DOHH2 (cell line): ENCODE results near the gene CAPN11.

Experiments used
- H3F3A ChIP-seq: fragments of 200-600 bp; sonication (generic), shearing (Covaris generic); 2 replicates; pipeline ENCODE4 v1.6.0; 2016; ENCODE audit warnings: antibody characterized with exemption, mild to moderate bottlenecking; ENCODE audit not compliant: control insufficient read depth, insufficient read depth
- H3K27ac ChIP-seq: fragments of 200-600 bp; sonication (generic); 2 replicates; pipeline ENCODE4 v1.5.1; 2014; ENCODE audit warnings: low read depth, mild to moderate bottlenecking, low read length, moderate library complexity
- H3K27me3 ChIP-seq: fragments of 200-600 bp; sonication (generic); 2 replicates; pipeline ENCODE4 v1.6.1; 2014; ENCODE audit warnings: mild to moderate bottlenecking, low read length, mixed read lengths; ENCODE audit not compliant: control insufficient read depth
- H3K36me3 ChIP-seq: fragments of 200-600 bp; sonication (generic); 2 replicates; pipeline ENCODE4 v1.6.1; 2014; ENCODE audit warnings: mild to moderate bottlenecking, low read length, moderate library complexity, mixed read lengths; ENCODE audit not compliant: control insufficient read depth
- H3K4me1 ChIP-seq: fragments of 200-600 bp; sonication (generic); 2 replicates; pipeline ENCODE4 v1.6.1; 2014; ENCODE audit warnings: mild to moderate bottlenecking, low read length, mixed read lengths; ENCODE audit not compliant: control insufficient read depth
- H3K4me2 ChIP-seq: fragments of 200-600 bp; sonication (generic); 2 replicates; pipeline ENCODE4 v1.6.0; 2014; ENCODE audit warnings: mild to moderate bottlenecking, low read length, moderate library complexity
- H3K4me3 ChIP-seq: fragments of 200-600 bp; sonication (generic); 2 replicates; pipeline ENCODE4 v1.5.1; 2014; ENCODE audit warnings: mild to moderate bottlenecking, low read length, mixed read lengths
- H3K79me2 ChIP-seq: fragments of 200-600 bp; sonication (generic); 2 replicates; pipeline ENCODE4 v1.6.1; 2014; ENCODE audit warnings: mild to moderate bottlenecking, low read length, mixed read lengths; ENCODE audit not compliant: control insufficient read depth
- H3K9me2 ChIP-seq: fragments of 200-600 bp; sonication (generic); replicated peaks from 2 replicates; pipeline ENCODE4 v1.6.1; 2014; ENCODE audit warnings: mild to moderate bottlenecking, low read length, mixed read lengths; ENCODE audit not compliant: control insufficient read depth
- H3K9me3 ChIP-seq: fragments of 200-600 bp; sonication (generic); 2 replicates; pipeline ENCODE4 v1.6.1; 2014; ENCODE audit warnings: antibody characterized with exemption, low read length, mixed read lengths; ENCODE audit not compliant: control insufficient read depth, insufficient read depth
- H4K20me1 ChIP-seq: fragments of 200-600 bp; sonication (generic); 2 replicates; pipeline ENCODE4 v1.6.0; 2014; ENCODE audit warnings: low read depth, mild to moderate bottlenecking, antibody characterized with exemption, low read length, moderate library complexity; ENCODE audit not compliant: control insufficient read depth, insufficient read depth
- CTCF ChIP-seq: fragments of 200-600 bp; sonication (generic); IDR thresholded peaks from one replicate; pipeline ENCODE4 v1.5.1; 2014; ENCODE audit warnings: antibody characterized with exemption, mild to moderate bottlenecking, low read depth, low read length; ENCODE audit not compliant: poor library complexity, severe bottlenecking
- EZH2phosphoT487 ChIP-seq: fragments of 200-600 bp; sonication (generic); IDR thresholded peaks from 2 replicates; pipeline ENCODE4 v1.6.1; 2017; ENCODE audit warnings: borderline replicate concordance, mild to moderate bottlenecking, antibody characterized with exemption, low read length, moderate library complexity, mixed read lengths

The CAPN11 gene

GRCh38 chr6:44232676-44233566, 74.3 kb downstream of the CAPN11 start:
- Histone ChIP-seq H3K9me3 (no peaks in the 10 kb centered on the region), H3K4me2 (no peak overlapping the region)

GRCh38 chr6:44233567-44234100, 75.0 kb downstream of the CAPN11 start:
- Histone ChIP-seq H3K9me2 (no peaks in the 10 kb centered on the region), H4K20me1 (no peaks in the 10 kb centered on the region), H3K9me3 (no peaks in the 10 kb centered on the region), H3K4me3 (no peak overlapping the region), H3F3A (peaks cover 13% of the 10 kb centered on the region), H3K27me3 (no peaks in the 10 kb centered on the region), H3K4me1 (peaks cover 13% of the 10 kb centered on the region), H3K36me3 (peaks cover 73% of the 10 kb centered on the region), H3K4me2 (no peak overlapping the region), H3K27ac (no peak overlapping the region), H3K79me2 (no peaks in the 10 kb centered on the region)
- no peak for TF ChIP-seq CTCF
- TF ChIP-seq EZH2phosphoT487: no peak

More at GRCh38 chr6:44232676-44233566, 74.3 kb downstream of the CAPN11 start:
- no peak for TF ChIP-seq EZH2phosphoT487
- TF ChIP-seq CTCF: no peak
- Histone ChIP-seq H3F3A (peaks cover 13% of the 10 kb centered on the region), H3K36me3 (peaks cover 80% of the 10 kb centered on the region), H3K4me1 (peaks cover 9% of the 10 kb centered on the region), H4K20me1 (no peaks in the 10 kb centered on the region), H3K79me2 (peaks cover 5% of the 10 kb centered on the region), H3K27ac (no peak overlapping the region), H3K4me3 (no peak overlapping the region), H3K9me2 (no peaks in the 10 kb centered on the region), H3K27me3 (no peaks in the 10 kb centered on the region)
